Ishikawa (cell line): ENCODE measurements around the gene LPP.

Experiments used
- CEBPB ChIP-seq: IDR thresholded peaks from 2 replicates; pipeline ENCODE4 v1.6.1; 2012
- CREB1 ChIP-seq: IDR thresholded peaks from 2 replicates; pipeline ENCODE4 v1.6.1; 2012; ENCODE audit warnings: low read depth
- EGR1 ChIP-seq: IDR thresholded peaks from 2 replicates; pipeline ENCODE4 v1.6.1; 2012
- EP300 ChIP-seq: IDR thresholded peaks from 2 replicates; pipeline ENCODE4 v1.6.1; 2012; ENCODE audit warnings: borderline replicate concordance
- FOXM1 ChIP-seq: IDR thresholded peaks from 2 replicates; pipeline ENCODE4 v1.6.1; 2012; ENCODE audit warnings: low read depth, borderline replicate concordance
- MAX ChIP-seq: IDR thresholded peaks from 2 replicates; pipeline ENCODE4 v1.6.1; 2012
- NFIC ChIP-seq: IDR thresholded peaks from 2 replicates; pipeline ENCODE4 v1.6.1; 2012
- RAD21 ChIP-seq: IDR thresholded peaks from 2 replicates; pipeline ENCODE4 v1.6.1; 2012; ENCODE audit warnings: low read depth
- REST ChIP-seq: IDR thresholded peaks from 2 replicates; pipeline ENCODE4 v1.6.1; 2012; ENCODE audit warnings: low read depth, mild to moderate bottlenecking
- TAF1 ChIP-seq: IDR thresholded peaks from 2 replicates; pipeline ENCODE4 v1.6.1; 2012; ENCODE audit warnings: low read depth, mild to moderate bottlenecking
- TCF12 ChIP-seq: IDR thresholded peaks from 2 replicates; pipeline ENCODE4 v1.6.1; 2012; ENCODE audit warnings: low read depth
- TEAD4 ChIP-seq: IDR thresholded peaks from 2 replicates; pipeline ENCODE4 v1.6.1; 2012
- USF1 ChIP-seq: IDR thresholded peaks from 2 replicates; pipeline ENCODE4 v1.6.1; 2012
- YY1 ChIP-seq: IDR thresholded peaks from 2 replicates; pipeline ENCODE4 v1.6.1; 2012; ENCODE audit warnings: low read depth
- ZBTB7A ChIP-seq: IDR thresholded peaks from 2 replicates; pipeline ENCODE4 v1.6.1; 2012; ENCODE audit warnings: low read depth

The LPP gene

GRCh38 chr3:188274249-188274915, 120.4 kb downstream of the LPP start:
- no peak for TF ChIP-seq YY1
- peak; percentile 64 for TF ChIP-seq TEAD4
- TF ChIP-seq USF1, result no peak
- no peak for TF ChIP-seq RAD21
- no peak for TF ChIP-seq REST
- TF ChIP-seq FOXM1, result peak; percentile 40; the same call in 1 of the 2 replicates
- TF ChIP-seq CREB1, result no peak
- 0 out of 2 replicates have a peak, but pooled peaks have one; percentile 12 for TF ChIP-seq MAX

- TF ChIP-seq REST (no peak), TCF12 (no peak), MAX (no peak), CEBPB (no peak), YY1 (no peak), EGR1 (no peak), TEAD4 (no peak), RAD21 (no peak), NFIC (no peak), FOXM1 (no peak), CREB1 (no peak), USF1 (no peak), TAF1 (no peak), EP300 (no peak), ZBTB7A (no peak)
These were observed 122.4 kb downstream of the LPP start for GRCh38 chr3:188276375-188276774.

GRCh38 chr3:188278717-188279324, 124.9 kb downstream of the LPP start:
- TF ChIP-seq CREB1, result no peak
- TF ChIP-seq ZBTB7A, result no peak
- no peak for TF ChIP-seq NFIC
- no peak for TF ChIP-seq RAD21
- no peak for TF ChIP-seq FOXM1
- TF ChIP-seq EGR1, result no peak
- no peak for TF ChIP-seq TAF1
- TF ChIP-seq TCF12, result no peak
- no peak for TF ChIP-seq YY1
- no peak for TF ChIP-seq CEBPB
- no peak for TF ChIP-seq EP300
- TF ChIP-seq REST, result no peak
- TF ChIP-seq TEAD4, result no peak
- TF ChIP-seq USF1, result no peak
- no peak for TF ChIP-seq MAX
